A549 (cell line): ENCODE data around the gene TNS3. TPM values are rescaled to one million over a fixed set of nuclear protein-coding genes. Genes with fewer than 3 reads are reported as not detected.

Source experiments
- ATAC-seq, 2 experiments: fragments of 200-7000 bp in 1 of 2; fragments of >200 bp in 1 of 2; cut with Nextera tagmentation in 1 of 2; cut with Tn5 transposase in 1 of 2; 3 replicates each; pipeline versions ENCODE4 v1.8.0 to v1.9.1; 2018 to 2020; ENCODE audit warnings: mild to moderate bottlenecking in 1 of 2, moderate library complexity in 1 of 2
- CTCF ChIA-PET: fragments of 300-600 bp; sonication (Branson Sonifier 250); formaldehyde crosslinking; extraction: SDS; loops from one replicate; lab custom pipeline; 2021; ENCODE audit warnings: antibody characterized with exemption, inconsistent platforms; lab: Yijun Ruan, JAX
- POLR2A ChIA-PET: fragments of 350-600 bp; formaldehyde crosslinking; extraction: SDS; loops from one replicate; lab custom pipeline; 2021; ENCODE audit warnings: antibody characterized with exemption, inconsistent platforms; lab: Yijun Ruan, JAX
- DNase-seq, 2 experiments: peaks; one replicate each; pipeline versions ENCODE4 v3.0.0 to v3.0.0-alpha.2; 2011 to 2016; ENCODE audit warnings: low read depth in 1 of 2, low spot score in 1 of 2
- FAIRE-seq: peaks from 2 replicates; lab custom pipeline; 2011; peaks lifted over from hg19 to GRCh38; lab: Jason Lieb, UNC
- H3K27ac ChIP-seq, 2 experiments: fragments of >200 bp; sonication (Bioruptor Twin); formaldehyde crosslinking; 3 replicates each; pipeline ENCODE4 v1.5.1; 2016 to 2017
- H3K4me1 ChIP-seq: fragments of >200 bp; sonication (Bioruptor Twin); formaldehyde crosslinking; 3 replicates; pipeline ENCODE4 v1.6.1; 2016
- H3K4me2 ChIP-seq: fragments of >200 bp; sonication (Bioruptor Twin); formaldehyde crosslinking; 3 replicates; pipeline ENCODE4 v1.6.1; 2016
- H3K4me3 ChIP-seq: fragments of >200 bp; sonication (Bioruptor Twin); formaldehyde crosslinking; 3 replicates; pipeline ENCODE4 v1.5.1; 2016
- H3K9me3 ChIP-seq: fragments of >200 bp; sonication (Bioruptor Twin); formaldehyde crosslinking; 3 replicates; pipeline ENCODE4 v1.6.1; 2016
- BCL3 ChIP-seq: fragments of >200 bp; sonication (Bioruptor Twin); formaldehyde crosslinking; IDR thresholded peaks from 3 replicates; pipeline ENCODE4 v1.6.1; 2016
- CEBPB ChIP-seq, 2 experiments: fragments of >200 bp in 1 of 2; sonication (Bioruptor Twin) in 1 of 2; formaldehyde crosslinking in 1 of 2; IDR thresholded peaks; 2 replicates each; pipeline ENCODE4 v1.6.1; 2012 to 2016
- CHD2 ChIP-seq: fragments of 150-350 bp; IDR thresholded peaks from 2 replicates; pipeline ENCODE4 v1.6.1; 2014; ENCODE audit warnings: low read length; ENCODE audit not compliant: partially characterized antibody
- CHD4 ChIP-seq: fragments of 200-600 bp; sonication (generic); IDR thresholded peaks from 2 replicates; pipeline ENCODE4 v1.6.1; 2016; ENCODE audit warnings: antibody characterized with exemption, mild to moderate bottlenecking, borderline replicate concordance
- E2F6 ChIP-seq: IDR thresholded peaks from 2 replicates; pipeline ENCODE4 v1.6.1; 2012; ENCODE audit warnings: low read depth, borderline replicate concordance
- EHF ChIP-seq: fragments of 250-450 bp; sonication (Bioruptor Pico); IDR thresholded peaks from 2 replicates; pipeline ENCODE4 v1.5.0; 2020; ENCODE audit warnings: mild to moderate bottlenecking
- ELK1 ChIP-seq: fragments of 150-350 bp; IDR thresholded peaks from 2 replicates; pipeline ENCODE4 v1.6.1; 2014; ENCODE audit warnings: low read depth, mild to moderate bottlenecking, low read length
- EP300 ChIP-seq, 2 experiments: fragments of >200 bp; sonication (Bioruptor Twin); formaldehyde crosslinking; IDR thresholded peaks; 2 replicates in 1 of 2; 3 replicates in 1 of 2; pipeline ENCODE4 v1.6.1; 2016 to 2017
- ESRRA ChIP-seq: fragments of 150-350 bp; IDR thresholded peaks from 2 replicates; pipeline ENCODE4 v1.6.1; 2014; ENCODE audit warnings: mild to moderate bottlenecking, low read length, borderline replicate concordance
- FOSB ChIP-seq: fragments of 250-450 bp; sonication (Bioruptor Pico); IDR thresholded peaks from 2 replicates; pipeline ENCODE4 v1.5.0; 2020; ENCODE audit warnings: mild to moderate bottlenecking, moderate library complexity
- FOSL2 ChIP-seq, 2 experiments: fragments of 450-650 bp in 1 of 2; fragments of >200 bp in 1 of 2; sonication (Bioruptor Twin) in 1 of 2; formaldehyde crosslinking; IDR thresholded peaks; 2 replicates each; pipeline versions ENCODE4 v1.5.0 to v1.6.1; 2016 to 2020; ENCODE audit warnings: mild to moderate bottlenecking in 1 of 2, moderate library complexity in 1 of 2
- FOXS1 ChIP-seq: fragments of 250-450 bp; sonication (Bioruptor Pico); IDR thresholded peaks from 2 replicates; pipeline ENCODE4 v1.5.0; 2020; ENCODE audit warnings: mild to moderate bottlenecking, moderate library complexity
- GATA3 ChIP-seq: IDR thresholded peaks from 2 replicates; pipeline ENCODE4 v1.6.1; 2012; ENCODE audit warnings: borderline replicate concordance
- HEYL ChIP-seq: fragments of 250-450 bp; sonication (Bioruptor Pico); IDR thresholded peaks from 2 replicates; pipeline ENCODE4 v1.8.0; 2021; ENCODE audit warnings: mild to moderate bottlenecking, moderate library complexity
- HMGXB4 ChIP-seq: fragments of 250-450 bp; sonication (Bioruptor Pico); IDR thresholded peaks from 2 replicates; pipeline ENCODE4 v1.5.0; 2021; ENCODE audit warnings: mild to moderate bottlenecking, moderate library complexity, borderline replicate concordance
- HOXB13 ChIP-seq: fragments of 250-450 bp; sonication (Bioruptor Pico); IDR thresholded peaks from 2 replicates; pipeline ENCODE4 v1.5.0; 2020; ENCODE audit warnings: low read depth, mild to moderate bottlenecking, moderate library complexity
- JUN ChIP-seq, 2 experiments: fragments of >200 bp; sonication (Bioruptor Twin); formaldehyde crosslinking; IDR thresholded peaks; 2 replicates in 1 of 2; 3 replicates in 1 of 2; pipeline ENCODE4 v1.6.1; 2016 to 2017
- JUNB ChIP-seq: fragments of >200 bp; sonication (Bioruptor Twin); formaldehyde crosslinking; IDR thresholded peaks from 2 replicates; pipeline ENCODE4 v1.6.1; 2016
- KDM1A ChIP-seq: fragments of 200-600 bp; sonication (generic); IDR thresholded peaks from 2 replicates; pipeline ENCODE4 v1.6.1; 2016; ENCODE audit warnings: low read depth, mild to moderate bottlenecking
- KDM5A ChIP-seq: fragments of 200-600 bp; sonication (generic); IDR thresholded peaks from 2 replicates; pipeline ENCODE4 v1.6.1; 2016; ENCODE audit warnings: antibody characterized with exemption, mild to moderate bottlenecking
- MAX ChIP-seq: IDR thresholded peaks from 2 replicates; pipeline ENCODE4 v1.6.1; 2012
- MAZ ChIP-seq: fragments of 150-350 bp; IDR thresholded peaks from 2 replicates; pipeline ENCODE4 v1.6.1; 2014; ENCODE audit warnings: antibody characterized with exemption, low read depth, low read length, borderline replicate concordance
- MYC ChIP-seq: IDR thresholded peaks from 2 replicates; pipeline ENCODE4 v1.6.1; 2012; ENCODE audit warnings: mild to moderate bottlenecking, inconsistent platforms, low read length, improper control_type of control experiment, borderline replicate concordance
- NFE2L2 ChIP-seq: fragments of 150-350 bp; conservative IDR thresholded peaks from 2 replicates; pipeline ENCODE4 v1.6.1; 2014; ENCODE audit warnings: low read length
- RAD21 ChIP-seq, 2 experiments: fragments of >200 bp in 1 of 2; sonication (Bioruptor Twin) in 1 of 2; formaldehyde crosslinking in 1 of 2; IDR thresholded peaks in 1 of 2; conservative IDR thresholded peaks in 1 of 2; 2 replicates in 1 of 2; 3 replicates in 1 of 2; pipeline ENCODE4 v1.6.1; 2012 to 2018; ENCODE audit warnings: inconsistent platforms in 1 of 2
- RCOR1 ChIP-seq: fragments of 150-350 bp; IDR thresholded peaks from 2 replicates; pipeline ENCODE4 v1.6.1; 2014; ENCODE audit warnings: antibody characterized with exemption, low read length, low read depth
- REST ChIP-seq: fragments of 200-600 bp; sonication (generic); IDR thresholded peaks from 2 replicates; pipeline ENCODE4 v1.6.1; 2016; ENCODE audit warnings: antibody characterized with exemption, mild to moderate bottlenecking, moderate library complexity
- SREBF2 ChIP-seq: fragments of 450-650 bp; IDR thresholded peaks from 2 replicates; pipeline ENCODE4 v1.6.1; 2014; ENCODE audit warnings: mild to moderate bottlenecking, moderate library complexity
- TP53 ChIP-seq: fragments of 250-450 bp; sonication (Bioruptor Pico); IDR thresholded peaks from 2 replicates; pipeline ENCODE4 v1.5.0; 2021; ENCODE audit warnings: mild to moderate bottlenecking, moderate library complexity
- ZFP36 ChIP-seq: fragments of 450-650 bp; IDR thresholded peaks from 2 replicates; pipeline ENCODE4 v1.6.1; 2014; ENCODE audit warnings: borderline replicate concordance; ENCODE audit not compliant: partially characterized antibody
- ZNF302 ChIP-seq: fragments of 250-450 bp; sonication (Bioruptor Pico); IDR thresholded peaks from 2 replicates; pipeline ENCODE4 v1.9.0; 2021; ENCODE audit warnings: inconsistent platforms, mild to moderate bottlenecking, moderate library complexity
- WGBS: methylation state at CpG from one replicate; pipeline ENCODE4 v1.1.6; 2017; ENCODE audit errors: missing lambda C conversion rate; 5-methylcytosine and 5-hydroxymethylcytosine counted together
- polyA plus RNA-seq, 4 experiments: library from polyadenylated mRNA; depleted of rRNA in 3 of 4; stranded (reverse); fragments of >200 nt; fragmentation: RNase III in 1 of 4; extraction: RNeasy Plus Mini Kit Qiagen cat#74134 plus additional on column Dnase treatment in 1 of 4; gene quantifications; 2 replicates in 3 of 4; 3 replicates in 1 of 4; pipeline ENCODE4 v1.2.3, GENCODE V29; 2011 to 2017

Gene TNS3
- polyA plus RNA-seq, 2 of the 4 experiments (the other 2 are of a cell fraction) = 107 to 134 TPM

- DNase-seq (peak in 1 of 2 experiments; percentile 96), FAIRE-seq (no peak), ATAC-seq (peak; percentile 51 to 56)
- ChIA-PET CTCF (interaction anchor here (0.7 to 2.0 kb wide), 6 partner anchors 8 to 231 kb away, joined by 3 to 7 read pairs (median 4); no protein-coding TSS in a partner anchor), POLR2A (interaction anchor here (0.8 to 4.7 kb wide), 3 partner anchors 12 to 65 kb away, joined by 3 to 62 read pairs (median 3); no protein-coding TSS in a partner anchor)
- Histone ChIP-seq H3K27ac (peak overlapping the region; percentile 99), H3K4me3 (no peak overlapping the region), H3K9me3 (0 out of 3 replicates have a peak, but pooled peaks cover 4% of the 10 kb centered on the region), H3K4me1 (peaks cover 80% of the 10 kb centered on the region), H3K4me2 (peak overlapping the region; percentile 64)
- 5% methylated on average over 8 of the region's 8 CpGs for WGBS
- TF ChIP-seq HMGXB4 (CRISPR knock-in tag) (no peak), TP53 (CRISPR knock-in tag) (0 out of 2 replicates have a peak, but pooled peaks have one; percentile 16), ELK1 (no peak), CHD4 (peak; percentile 91; the same call in 1 of the 2 replicates), BCL3 (0 out of 3 replicates have a peak, but pooled peaks have one; percentile 37), FOSB (CRISPR knock-in tag) (peak; percentile 15; the same call in 1 of the 2 replicates), MYC (0 out of 2 replicates have a peak, but pooled peaks have one; percentile 33), SREBF2 (no peak), FOXS1 (CRISPR knock-in tag) (0 out of 2 replicates have a peak, but pooled peaks have one; percentile 3), FOSL2 (IDR thresholded peaks at IDR 0.05) (no peak), FOSL2 (CRISPR knock-in tag; IDR thresholded peaks at IDR 0.05) (peak; percentile 61), KDM5A (no peak), ZFP36 (no peak), EHF (CRISPR knock-in tag) (0 out of 2 replicates have a peak, but pooled peaks have one; percentile 22), NFE2L2 (no peak), HEYL (CRISPR knock-in tag) (no peak), E2F6 (no peak), RAD21 (conservative IDR thresholded peaks at IDR 0.05 in 1 of 2, IDR thresholded peaks at IDR 0.05 in 1 of 2) (peak in 1 of 2 experiments; percentile 37; a peak in 1 of 5 replicates), ZNF302 (CRISPR knock-in tag) (no peak), ESRRA (0 out of 2 replicates have a peak, but pooled peaks have one; percentile 4), MAZ (no peak), CHD2 (no peak), KDM1A (no peak), RCOR1 (no peak), JUN (IDR thresholded peaks at IDR 0.05) (peak; percentile 60; a peak in 2 of 5 replicates), REST (no peak), GATA3 (peak; percentile 56; the same call in 1 of the 2 replicates), MAX (peak; percentile 51), JUNB (no peak; the same call in 1 of the 2 replicates), CEBPB (IDR thresholded peaks at IDR 0.05) (no peak; a peak in 1 of 4 replicates), EP300 (IDR thresholded peaks at IDR 0.05) (peak; percentile 39 to 63; a peak in 3 of 5 replicates), HOXB13 (CRISPR knock-in tag) (no peak)
Measured at GRCh38 chr7:47588704-47589225, 6.9 kb upstream of the TNS3 start.
